GM19438 (cell line): Measurements from ENCODE around the gene DNMT3B.

Experiments used
- ATAC-seq: cut with Tn5 transposase; IDR thresholded peaks from one replicate; pipeline ENCODE4 v1.9.1; 2021; ENCODE audit warnings: low read depth; ENCODE audit not compliant: unreplicated experiment

DNMT3B gene

GRCh38 chr20:32820698-32821377 lies 58.7 kb downstream of the DNMT3B start:
- no peak for ATAC-seq

GRCh38 chr20:32822225-32822624 lies 60.0 kb downstream of the DNMT3B start:
- ATAC-seq, result no peak

GRCh38 chr20:32823078-32823477 lies 60.9 kb downstream of the DNMT3B start:
- no peak for ATAC-seq

GRCh38 chr20:32823737-32824588 lies 61.8 kb downstream of the DNMT3B start:
- ATAC-seq, result no peak

GRCh38 chr20:32828029-32828680 lies 66.0 kb downstream of the DNMT3B start:
- ATAC-seq, result no peak

GRCh38 chr20:32829311-32830005 lies 67.3 kb downstream of the DNMT3B start:
- ATAC-seq, result no peak

GRCh38 chr20:32830437-32830836 lies 68.3 kb downstream of the DNMT3B start:
- ATAC-seq, result no peak

- no peak for ATAC-seq
These were observed 69.8 kb downstream of the DNMT3B start for GRCh38 chr20:32831982-32832381.

GRCh38 chr20:32832664-32833063 lies 70.5 kb downstream of the DNMT3B start:
- ATAC-seq, result no peak

GRCh38 chr20:32834972-32835371 lies 72.8 kb downstream of the DNMT3B start:
- ATAC-seq, result no peak

GRCh38 chr20:32837157-32837556 lies 75.0 kb downstream of the DNMT3B start:
- no peak for ATAC-seq

- no peak for ATAC-seq
These were observed 77.2 kb downstream of the DNMT3B start for GRCh38 chr20:32839227-32839981.

GRCh38 chr20:32839982-32840285 lies 77.7 kb downstream of the DNMT3B start:
- ATAC-seq, result no peak

- no peak for ATAC-seq
These were observed 79.0 kb downstream of the DNMT3B start for GRCh38 chr20:32841174-32841573.

- no peak for ATAC-seq
These were observed 79.4 kb downstream of the DNMT3B start for GRCh38 chr20:32841632-32842031.

- ATAC-seq, result no peak
These were observed 80.7 kb downstream of the DNMT3B start for GRCh38 chr20:32842688-32843524.

GRCh38 chr20:32845786-32846185 lies 83.6 kb downstream of the DNMT3B start:
- ATAC-seq, result no peak

GRCh38 chr20:32846852-32847251 lies 84.7 kb downstream of the DNMT3B start:
- no peak for ATAC-seq

GRCh38 chr20:32847964-32848363 lies 85.8 kb downstream of the DNMT3B start:
- ATAC-seq, result no peak
